Nephron (organoid): ENCODE data around the gene ARHGAP26.

ENCODE experiments used
- H3K27ac Mint-ChIP-seq, 3 experiments: 2 replicates each; pipeline ENCODE4 v1.8.0; 2020; ENCODE audit warnings: mixed read lengths in 3 of 3, mild to moderate bottlenecking in 2 of 3, moderate library complexity in 1 of 3
- H3K27me3 Mint-ChIP-seq: 2 replicates; pipeline ENCODE4 v1.8.0; 2021; ENCODE audit warnings: low read depth, mild to moderate bottlenecking, moderate library complexity, mixed read lengths
- H3K36me3 Mint-ChIP-seq: 2 replicates; pipeline ENCODE4 v1.8.0; 2020; ENCODE audit warnings: low read depth, mixed read lengths
- H3K4me1 Mint-ChIP-seq: 2 replicates; pipeline ENCODE4 v1.8.0; 2020; ENCODE audit warnings: mixed read lengths
- H3K4me3 Mint-ChIP-seq, 3 experiments: 2 replicates each; pipeline ENCODE4 v1.8.0; 2020; ENCODE audit warnings: mild to moderate bottlenecking in 3 of 3, mixed read lengths in 3 of 3, moderate library complexity in 2 of 3
- H3K9me3 Mint-ChIP-seq: 2 replicates; pipeline ENCODE4 v1.8.0; 2020; ENCODE audit warnings: mixed read lengths
- CTCF ChIP-seq, 3 experiments: fragments of 200-600 bp; sonication (generic); IDR thresholded peaks; one replicate each; pipeline ENCODE4 v1.5.0; 2021; ENCODE audit warnings: antibody characterized with exemption in 3 of 3; ENCODE audit not compliant: unreplicated experiment in 3 of 3

The ARHGAP26 gene

GRCh38 chr5:142969624-142970439, 199.7 kb downstream of the ARHGAP26 start:
- no peak overlapping the region for H3K4me3 Mint-ChIP-seq

GRCh38 chr5:142970440-142971030, 200.4 kb downstream of the ARHGAP26 start:
- no peak overlapping the region for H3K27ac Mint-ChIP-seq

More at GRCh38 chr5:142969624-142970439, 199.7 kb downstream of the ARHGAP26 start:
- no peak for TF ChIP-seq CTCF (IDR thresholded peaks at IDR 0.05; ENCODE audit: unreplicated experiment in 3 of 3)
- H3K9me3 Mint-ChIP-seq: no peaks in the 10 kb centered on the region
- no peaks in the 10 kb centered on the region for H3K36me3 Mint-ChIP-seq
- peaks cover 3% of the 10 kb centered on the region for H3K27me3 Mint-ChIP-seq
- no peak overlapping the region for H3K27ac Mint-ChIP-seq
- peaks cover 7% of the 10 kb centered on the region for H3K4me1 Mint-ChIP-seq

GRCh38 chr5:142971303-142972013, 201.3 kb downstream of the ARHGAP26 start:
- Mint-ChIP-seq H3K9me3 (no peaks in the 10 kb centered on the region), H3K4me1 (no peaks in the 10 kb centered on the region), H3K27me3 (no peaks in the 10 kb centered on the region), H3K4me3 (no peak overlapping the region), H3K27ac (no peak overlapping the region), H3K36me3 (no peaks in the 10 kb centered on the region)
- no peak for TF ChIP-seq CTCF (IDR thresholded peaks at IDR 0.05; ENCODE audit: unreplicated experiment in 3 of 3)

More at GRCh38 chr5:142970440-142971030, 200.4 kb downstream of the ARHGAP26 start:
- no peaks in the 10 kb centered on the region for H3K36me3 Mint-ChIP-seq
- no peak for TF ChIP-seq CTCF (IDR thresholded peaks at IDR 0.05; ENCODE audit: unreplicated experiment in 3 of 3)
- H3K4me3 Mint-ChIP-seq: no peak overlapping the region
- peaks cover 4% of the 10 kb centered on the region for H3K4me1 Mint-ChIP-seq
- no peaks in the 10 kb centered on the region for H3K9me3 Mint-ChIP-seq
- H3K27me3 Mint-ChIP-seq: peaks cover 3% of the 10 kb centered on the region

GRCh38 chr5:142972064-142972570, 201.9 kb downstream of the ARHGAP26 start:
- Mint-ChIP-seq H3K27ac (no peak overlapping the region), H3K27me3 (no peaks in the 10 kb centered on the region), H3K4me3 (no peak overlapping the region), H3K36me3 (no peaks in the 10 kb centered on the region), H3K9me3 (no peaks in the 10 kb centered on the region), H3K4me1 (no peaks in the 10 kb centered on the region)
- TF ChIP-seq CTCF (IDR thresholded peaks at IDR 0.05; ENCODE audit: unreplicated experiment in 3 of 3): no peak

GRCh38 chr5:142973932-142974331, 203.8 kb downstream of the ARHGAP26 start:
- H3K4me1 Mint-ChIP-seq: no peaks in the 10 kb centered on the region
- H3K36me3 Mint-ChIP-seq: no peaks in the 10 kb centered on the region
- H3K9me3 Mint-ChIP-seq: no peaks in the 10 kb centered on the region
- no peak overlapping the region for H3K27ac Mint-ChIP-seq
- TF ChIP-seq CTCF (IDR thresholded peaks at IDR 0.05; ENCODE audit: unreplicated experiment in 3 of 3): no peak
- no peaks in the 10 kb centered on the region for H3K27me3 Mint-ChIP-seq
- no peak overlapping the region for H3K4me3 Mint-ChIP-seq
